HG03558 (cell line): ENCODE results near the gene BCL7A.
"Not testable (repeated sequence)": the region's sequence is repeated elsewhere in the genome, so short reads cannot be mapped to it uniquely, and the experiment has no call there.

Experiments used
- ATAC-seq: cut with Tn5 transposase; IDR thresholded peaks from one replicate; pipeline ENCODE4 v1.9.1; 2021; ENCODE audit warnings: moderate number of reproducible peaks; ENCODE audit not compliant: unreplicated experiment; ENCODE audit errors: extremely low read depth

BCL7A gene

DNA sequence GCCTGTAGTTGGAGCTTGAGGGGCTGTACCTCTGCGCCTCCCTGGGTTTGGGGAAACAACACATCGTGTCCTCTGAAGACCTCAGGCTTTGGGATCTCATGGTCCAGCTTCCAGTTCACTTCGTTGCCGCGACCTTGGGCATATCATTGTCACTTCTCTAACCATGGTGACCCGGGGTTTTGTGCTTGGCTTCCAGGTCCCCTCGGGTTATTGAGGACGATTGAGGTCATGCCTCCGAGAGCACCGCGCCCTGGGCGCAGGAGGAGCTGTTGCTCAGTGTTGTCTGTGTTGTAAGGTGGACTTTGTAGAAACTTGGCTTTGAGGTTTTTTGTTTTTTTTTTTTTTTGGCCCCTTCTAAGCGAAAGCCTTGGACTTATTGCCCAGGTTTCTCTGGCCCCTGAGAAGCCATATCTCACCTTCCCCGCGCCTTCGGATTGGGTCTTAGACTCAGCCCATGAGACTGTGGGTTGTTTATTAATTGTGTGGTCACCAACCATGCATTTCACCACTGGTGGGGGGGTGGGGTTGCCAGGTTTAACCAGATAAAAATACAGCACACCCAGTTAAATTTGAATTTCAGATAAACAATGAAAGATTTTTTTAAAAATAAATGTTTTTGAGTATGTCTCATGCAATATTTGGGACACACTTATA lies 2.6 kb downstream of the BCL7A start:
- no peak for ATAC-seq

DNA sequence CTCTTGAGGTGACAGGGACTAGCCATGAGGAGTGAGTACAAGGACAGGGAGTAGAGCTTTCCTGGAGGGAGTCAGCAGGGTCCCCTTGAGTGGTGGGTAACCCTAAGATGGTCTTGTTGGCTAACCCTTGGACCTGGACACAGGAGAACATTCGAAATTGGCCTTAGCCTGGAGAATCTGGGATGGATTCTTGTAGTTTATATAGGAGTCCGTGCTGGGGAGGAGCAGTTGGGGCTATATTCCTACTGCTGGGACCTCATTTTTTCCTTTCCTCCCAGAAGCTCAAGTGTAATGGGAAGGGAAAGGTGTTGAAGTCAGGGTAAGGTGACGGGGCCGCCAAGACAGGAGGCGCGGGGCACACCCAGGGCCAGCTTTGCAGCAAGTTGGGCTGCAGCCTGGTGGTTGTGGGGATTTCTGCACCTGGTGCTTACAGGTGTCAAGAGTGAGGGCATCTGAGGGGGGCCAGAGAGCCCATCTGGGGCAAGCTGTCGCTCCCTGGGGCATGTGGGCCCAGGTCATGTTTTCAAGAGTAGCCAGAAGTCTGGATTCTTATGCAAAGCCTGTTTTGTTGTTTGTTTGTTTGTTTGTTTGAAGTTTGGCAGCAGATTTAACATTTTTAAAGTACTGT lies 5.1 kb downstream of the BCL7A start:
- ATAC-seq = no peak

DNA sequence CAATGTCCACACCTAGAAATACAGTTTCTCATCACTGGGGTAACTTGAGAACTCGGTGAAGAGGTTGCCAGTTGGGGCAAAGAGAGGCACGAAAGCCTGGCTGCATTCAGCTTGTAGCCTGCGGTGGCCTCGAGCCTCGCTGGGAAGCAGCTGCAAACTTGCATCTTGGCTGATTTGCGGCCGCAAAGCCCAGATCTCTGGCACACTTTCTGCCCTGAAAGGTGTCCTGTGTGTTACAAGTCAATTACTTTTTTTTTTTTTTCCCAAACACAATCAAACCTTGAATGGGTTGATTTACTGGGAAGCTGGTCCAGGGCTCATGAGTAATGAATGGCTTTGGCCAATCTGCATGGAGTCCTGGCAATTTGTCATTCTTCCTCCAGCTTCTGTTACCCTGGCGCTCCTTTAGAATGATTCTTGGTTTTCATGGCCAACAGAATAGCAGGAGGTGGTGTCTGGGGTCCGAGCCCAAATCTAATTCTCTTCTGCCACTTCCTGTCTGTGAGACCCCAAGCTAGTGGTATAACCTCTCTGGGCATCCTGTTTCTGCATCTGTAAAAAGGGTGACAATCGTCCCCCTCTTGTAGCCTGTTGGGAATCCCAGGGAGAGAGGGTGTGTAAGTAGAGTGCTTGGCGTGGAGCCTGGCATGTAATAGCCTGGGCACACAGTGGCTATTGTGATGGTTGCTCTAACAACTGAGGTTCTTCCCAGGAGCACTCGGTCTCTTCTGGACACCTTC lies 6.7 kb downstream of the BCL7A start:
- ATAC-seq = no peak

DNA sequence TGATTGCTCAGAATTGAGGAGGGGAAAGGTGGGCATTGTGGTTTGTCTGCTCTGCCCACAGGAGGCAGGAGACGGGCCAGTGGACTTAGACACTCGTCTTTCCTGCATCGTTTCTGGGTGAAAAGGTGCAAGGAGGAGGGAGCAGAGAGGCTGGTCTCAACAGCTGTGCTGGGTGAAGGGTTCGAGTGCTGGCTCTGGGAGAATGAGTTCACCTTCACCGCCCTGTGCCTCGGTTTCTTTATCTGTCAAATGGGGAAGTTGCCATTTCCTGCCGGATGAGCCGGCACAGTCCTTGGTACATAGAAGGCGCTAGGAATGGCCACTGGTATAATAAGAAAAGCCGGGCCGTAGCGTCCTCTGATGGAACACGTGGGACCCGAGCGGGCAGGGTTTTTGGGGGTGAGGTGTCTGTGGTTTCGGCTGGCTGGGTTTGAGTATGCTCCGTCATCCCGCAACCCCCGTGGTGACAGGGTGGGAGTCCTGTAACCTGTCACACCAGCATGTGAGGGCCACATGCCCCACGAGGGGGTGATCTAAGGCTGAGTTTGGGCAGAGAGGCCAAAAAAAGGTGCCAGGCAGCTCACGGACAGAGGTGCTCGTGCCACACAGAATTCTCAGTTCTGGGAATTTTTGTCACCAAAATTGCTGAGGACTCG lies 7.3 kb downstream of the BCL7A start:
- ATAC-seq = no peak

GRCh38 chr12:122029620-122030423 lies 8.1 kb downstream of the BCL7A start:
- no peak for ATAC-seq

- no peak for ATAC-seq
These were observed 8.8 kb downstream of the BCL7A start for GRCh38 chr12:122030424-122031035.

DNA sequence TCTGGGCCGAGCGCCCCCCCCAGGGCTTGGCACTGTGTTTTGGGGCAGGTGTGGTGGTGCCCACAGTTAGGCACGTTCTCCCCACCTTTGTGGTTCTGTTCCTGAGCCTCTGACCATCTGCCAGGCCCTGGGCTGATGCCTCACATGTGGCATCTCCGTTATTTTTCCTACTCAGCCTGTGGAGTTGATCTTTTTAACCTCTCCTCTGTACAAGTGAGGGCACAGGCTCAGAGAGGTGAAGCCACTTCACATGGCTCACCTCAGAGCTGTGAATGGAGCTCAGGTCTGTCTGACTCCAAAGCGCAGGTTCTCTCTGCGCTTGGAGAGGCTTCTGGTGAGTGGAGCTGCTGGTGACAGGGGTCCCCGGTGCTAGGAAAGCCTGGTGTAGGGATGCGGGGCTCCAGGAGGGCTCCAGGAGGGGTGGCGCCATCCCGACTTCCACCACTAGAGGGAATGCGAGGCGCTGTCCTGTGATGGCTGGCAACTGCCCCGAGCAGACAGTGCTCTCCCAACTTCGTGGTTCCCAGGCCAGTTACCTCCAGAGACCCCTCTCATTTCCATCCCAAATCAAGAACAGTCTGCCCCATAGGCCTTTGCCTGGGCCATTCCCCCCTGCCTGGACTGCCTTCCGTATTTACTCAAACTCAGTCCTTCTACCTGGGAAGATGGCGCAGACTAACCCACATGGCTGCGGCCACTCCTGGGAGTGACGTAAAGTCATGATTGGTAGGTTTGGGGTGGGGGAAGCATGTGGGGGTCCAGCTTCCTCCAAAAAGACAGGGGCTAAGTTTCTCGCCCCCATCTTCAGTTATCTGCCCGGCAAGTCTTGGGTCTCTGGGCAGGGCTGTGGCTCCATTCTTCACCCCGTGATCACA lies 9.9 kb downstream of the BCL7A start:
- no peak for ATAC-seq

GRCh38 chr12:122032580-122032979 lies 10.9 kb downstream of the BCL7A start:
- ATAC-seq = no peak

DNA sequence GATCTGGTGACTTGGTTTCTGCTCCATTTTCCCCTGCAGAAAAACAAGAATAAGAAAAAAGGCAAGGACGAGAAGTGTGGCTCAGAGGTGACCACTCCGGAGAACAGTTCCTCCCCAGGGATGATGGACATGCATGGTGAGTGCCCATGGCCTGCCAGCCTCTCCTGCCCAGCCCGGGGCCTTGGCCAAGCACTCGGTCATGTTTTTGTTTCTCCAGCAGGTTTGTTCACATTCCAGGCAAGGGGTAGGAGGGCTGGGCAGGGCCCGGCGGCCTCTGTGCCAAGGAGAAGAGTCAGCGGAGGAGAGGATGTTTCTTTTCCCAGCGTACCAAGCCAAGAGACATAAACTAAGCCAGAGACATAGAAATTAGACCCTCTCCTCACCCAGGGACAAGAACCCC lies 13.6 kb downstream of the BCL7A start:
- no peak for ATAC-seq

GRCh38 chr12:122036153-122036552 lies 14.5 kb downstream of the BCL7A start:
- ATAC-seq = no peak

DNA sequence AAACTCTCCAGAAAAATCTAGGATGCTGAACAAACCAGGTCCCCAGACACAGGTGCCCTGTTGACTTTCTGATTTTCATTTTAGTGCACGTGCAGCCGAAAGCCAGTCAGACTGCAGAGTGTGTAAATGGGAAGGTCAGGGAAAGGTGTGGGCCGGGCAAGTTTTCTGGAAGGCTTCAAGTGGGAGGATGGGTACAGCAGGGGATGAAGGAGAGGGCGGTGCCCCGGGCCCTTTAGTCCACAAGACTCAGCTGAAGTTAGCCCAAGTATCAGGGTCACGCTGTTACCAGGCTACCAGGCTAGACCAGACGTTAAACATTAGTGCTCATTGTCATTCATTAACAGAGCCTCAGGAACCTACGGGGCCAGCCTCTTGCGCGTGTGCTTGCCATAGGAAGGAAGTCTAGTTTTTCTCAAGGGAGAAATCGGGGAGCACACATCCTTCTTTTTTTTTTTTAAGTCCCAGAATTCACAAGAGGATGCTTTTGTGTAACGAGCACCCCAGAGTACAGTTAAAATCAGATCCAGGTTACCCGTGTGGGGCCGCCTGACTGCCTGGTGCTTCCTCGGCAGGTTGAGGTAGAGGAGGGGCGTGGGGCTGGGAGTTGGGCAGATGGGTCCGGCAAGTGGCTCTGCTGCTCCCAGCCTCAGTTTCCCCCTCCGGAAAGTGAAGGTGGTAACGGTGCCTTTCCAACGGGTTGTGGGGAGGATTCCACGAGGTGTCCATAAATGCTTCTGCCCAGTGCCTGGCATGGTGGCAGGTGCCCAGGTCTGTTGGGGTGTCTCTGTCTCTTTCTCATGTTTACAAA lies 19.1 kb downstream of the BCL7A start:
- ATAC-seq = no peak

DNA sequence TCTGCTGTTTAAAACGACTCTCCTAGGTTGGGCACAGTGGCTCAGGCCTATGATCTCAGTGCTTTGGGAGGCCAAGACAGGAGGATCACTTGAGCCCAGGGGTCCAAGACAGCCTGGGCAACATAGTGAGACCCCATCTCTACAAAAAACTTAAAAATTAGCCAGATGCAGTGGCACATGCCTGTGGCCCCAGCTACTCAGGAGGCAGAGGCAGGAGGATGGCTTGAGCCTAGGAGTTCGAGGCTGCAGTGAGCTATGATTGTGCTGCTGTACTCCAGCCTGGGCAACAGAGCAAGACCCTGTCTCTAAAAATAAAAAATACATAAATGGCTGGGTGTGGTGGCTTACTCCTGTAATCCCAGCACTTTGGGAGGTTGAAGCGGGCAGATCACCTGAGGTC lies 19.8 kb downstream of the BCL7A start:
- ATAC-seq = not testable (repeated sequence)

DNA sequence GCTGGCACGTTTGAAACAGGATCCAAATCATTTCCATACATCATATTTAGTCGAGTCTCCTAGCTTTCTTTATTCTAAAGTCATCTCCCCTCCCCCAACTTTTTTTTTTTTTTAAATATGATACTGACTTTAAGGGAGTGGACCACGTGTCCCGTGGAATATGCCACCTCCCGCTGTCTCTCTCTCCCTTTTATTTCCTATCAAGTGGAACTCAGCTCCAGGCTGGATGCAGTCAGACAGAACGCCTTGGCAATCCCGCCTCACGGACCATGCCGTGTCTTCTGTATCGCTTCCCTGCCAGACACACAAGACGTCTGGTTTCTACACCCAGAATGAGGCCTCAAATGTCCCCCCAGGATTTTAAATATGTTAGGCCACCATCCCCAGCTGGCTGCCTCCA lies 21.2 kb downstream of the BCL7A start:
- ATAC-seq = no peak

DNA sequence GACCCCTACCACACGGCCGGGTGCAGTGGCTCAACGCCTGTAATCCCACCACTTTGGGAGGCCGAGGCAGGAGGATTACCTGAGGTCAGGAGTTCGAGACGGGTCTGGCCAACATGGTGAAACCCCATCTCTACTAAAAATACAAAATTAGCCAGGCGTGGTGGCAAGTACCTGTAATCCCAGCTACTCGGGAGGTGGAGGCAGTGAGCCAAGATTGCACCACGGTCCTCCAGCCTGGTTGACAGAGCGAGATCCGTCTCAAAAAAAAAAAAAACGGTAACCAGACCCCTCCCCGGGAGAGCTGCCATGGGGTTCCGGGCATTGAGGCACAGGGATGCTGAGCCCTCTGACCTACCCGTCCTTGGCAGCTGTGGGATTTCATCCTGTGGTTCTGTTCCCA lies 21.8 kb downstream of the BCL7A start:
- ATAC-seq = no peak

DNA sequence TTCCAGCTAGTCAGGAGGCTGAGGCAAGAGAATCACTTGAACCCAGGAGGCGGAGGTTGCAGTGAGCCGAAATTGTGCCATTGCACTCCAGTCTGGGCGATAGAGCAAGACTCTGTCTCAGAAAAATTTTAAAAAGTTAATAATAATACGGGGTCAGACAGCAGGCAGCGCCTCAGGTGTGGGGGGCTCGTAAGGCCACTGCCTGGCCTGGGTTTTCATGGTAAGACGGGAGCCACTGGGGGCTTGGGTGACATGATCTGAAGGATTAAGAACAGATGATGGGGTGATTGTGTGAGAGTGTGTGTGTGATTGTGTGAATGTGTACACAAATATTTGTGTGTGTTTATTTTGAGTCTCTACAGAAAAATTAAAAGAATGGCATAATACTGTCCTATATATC lies 23.6 kb downstream of the BCL7A start:
- no peak for ATAC-seq

DNA sequence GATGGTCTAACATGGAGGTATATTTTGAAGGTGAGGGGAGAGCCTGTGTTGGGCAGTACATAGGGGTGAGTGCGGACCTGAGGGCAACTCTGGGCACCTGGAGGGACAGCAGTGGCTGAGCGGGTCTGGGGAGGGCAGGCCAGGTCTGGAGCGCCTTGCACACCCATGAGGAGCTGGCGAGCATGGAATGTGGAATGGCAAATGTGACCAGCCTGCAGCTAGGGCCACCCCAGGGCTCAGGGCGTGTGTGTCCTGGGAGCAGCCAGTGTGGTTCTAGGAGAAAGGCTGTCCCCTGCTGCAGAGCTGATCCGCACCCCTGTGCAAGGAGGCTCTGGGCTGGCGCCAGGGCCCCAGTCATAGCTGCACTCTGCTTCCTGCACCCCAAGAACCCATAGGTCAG lies 24.5 kb downstream of the BCL7A start:
- ATAC-seq = no peak

DNA sequence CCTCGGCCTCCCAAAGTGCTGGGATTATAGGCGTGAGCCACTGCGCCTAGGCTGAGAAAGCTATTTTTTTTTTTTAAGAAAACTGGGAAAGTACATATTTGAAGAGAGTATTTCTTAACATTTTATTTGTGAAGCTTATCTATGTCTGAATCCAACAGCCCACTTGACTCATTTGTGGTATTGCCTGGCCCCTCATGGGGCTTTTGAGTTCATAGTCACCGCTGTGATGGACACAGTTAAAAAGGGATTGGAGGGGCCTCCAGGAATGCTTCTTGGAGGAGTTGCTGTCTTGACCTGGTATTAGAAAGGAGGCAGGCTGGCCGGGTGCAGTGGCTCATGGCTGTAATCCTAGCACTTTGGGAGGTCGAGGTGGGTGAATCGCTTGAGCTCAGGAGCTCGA lies 26.5 kb downstream of the BCL7A start:
- no peak for ATAC-seq

- no peak for ATAC-seq
These were observed 28.1 kb downstream of the BCL7A start for GRCh38 chr12:122049827-122050226.
